Trophoblast cell (in vitro differentiated cells and primary cell): Measurements from ENCODE around the gene LRRTM4.

ENCODE experiments used
- DNase-seq, 2 donors: peaks; one replicate each; pipeline ENCODE4 v3.0.0-alpha.2; 2016
- H2AFZ ChIP-seq: 2 replicates; pipeline ENCODE4 v1.6.1; 2013; ENCODE audit warnings: low read length, moderate library complexity, mild to moderate bottlenecking; ENCODE audit not compliant: insufficient read depth, poor library complexity
- H2AK5ac ChIP-seq: 2 replicates; pipeline ENCODE4 v1.6.1; 2013; ENCODE audit warnings: mild to moderate bottlenecking, low read length
- H2BK120ac ChIP-seq: 2 replicates; pipeline ENCODE4 v1.6.1; 2013; ENCODE audit warnings: low read length, mild to moderate bottlenecking, moderate library complexity; ENCODE audit not compliant: insufficient read depth, poor library complexity
- H2BK12ac ChIP-seq: 2 replicates; pipeline ENCODE4 v1.6.1; 2013; ENCODE audit warnings: mild to moderate bottlenecking, low read length, moderate library complexity
- H2BK5ac ChIP-seq: 2 replicates; pipeline ENCODE4 v1.6.1; 2013; ENCODE audit warnings: low read length, low read depth, moderate library complexity, mild to moderate bottlenecking; ENCODE audit not compliant: poor library complexity
- H3K14ac ChIP-seq: 2 replicates; pipeline ENCODE4 v1.6.1; 2013; ENCODE audit warnings: mild to moderate bottlenecking, low read length
- H3K18ac ChIP-seq: 2 replicates; pipeline ENCODE4 v1.6.1; 2013; ENCODE audit warnings: mild to moderate bottlenecking, low read length
- H3K23ac ChIP-seq: 2 replicates; pipeline ENCODE4 v1.6.1; 2013; ENCODE audit warnings: low read length
- H3K27ac ChIP-seq: 2 replicates; pipeline ENCODE4 v1.5.1; 2013; ENCODE audit warnings: low read depth, mild to moderate bottlenecking, inconsistent platforms, low read length, moderate library complexity
- H3K27me3 ChIP-seq: 2 replicates; pipeline ENCODE4 v1.6.1; 2013; ENCODE audit warnings: inconsistent platforms, mild to moderate bottlenecking, low read length, moderate library complexity; ENCODE audit not compliant: insufficient read depth
- H3K36me3 ChIP-seq, 2 experiments: 1 replicate in 1 of 2; 2 replicates in 1 of 2; pipeline ENCODE4 v1.6.1; 2013; ENCODE audit warnings: low read length in 2 of 2, mild to moderate bottlenecking in 2 of 2, moderate library complexity in 1 of 2; ENCODE audit not compliant: insufficient read depth in 2 of 2, control insufficient read depth in 1 of 2
- H3K4ac ChIP-seq: 2 replicates; pipeline ENCODE4 v1.6.1; 2013; ENCODE audit warnings: low read depth, mild to moderate bottlenecking, low read length, moderate library complexity
- H3K4me1 ChIP-seq, 2 experiments: 1 replicate in 1 of 2; 2 replicates in 1 of 2; pipeline ENCODE4 v1.6.1; 2013; ENCODE audit warnings: low read length in 2 of 2, mild to moderate bottlenecking in 2 of 2, moderate library complexity in 1 of 2; ENCODE audit not compliant: insufficient read depth in 2 of 2, control insufficient read depth in 1 of 2
- H3K4me2 ChIP-seq: 2 replicates; pipeline ENCODE4 v1.6.1; 2013; ENCODE audit warnings: inconsistent platforms, mild to moderate bottlenecking, low read length, moderate library complexity
- H3K4me3 ChIP-seq: 2 replicates; pipeline ENCODE4 v1.5.1; 2013; ENCODE audit warnings: mild to moderate bottlenecking, low read depth, low read length, inconsistent platforms
- H3K79me1 ChIP-seq: one replicate; pipeline ENCODE4 v1.6.1; 2013; ENCODE audit warnings: low read length
- H3K79me2 ChIP-seq: 2 replicates; pipeline ENCODE4 v1.6.1; 2013; ENCODE audit warnings: low read length, mild to moderate bottlenecking; ENCODE audit not compliant: control insufficient read depth, insufficient read depth, poor library complexity
- H3K9ac ChIP-seq: 2 replicates; pipeline ENCODE4 v1.6.1; 2013; ENCODE audit warnings: mild to moderate bottlenecking, low read length
- H3K9me3 ChIP-seq: 2 replicates; pipeline ENCODE4 v1.6.1; 2013; ENCODE audit warnings: low read depth, mild to moderate bottlenecking, control low read depth, inconsistent platforms, low read length; ENCODE audit not compliant: insufficient read depth
- H4K12ac ChIP-seq: 2 replicates; pipeline ENCODE4 v1.6.1; 2013; ENCODE audit warnings: low read depth, mild to moderate bottlenecking, low read length, moderate library complexity
- H4K8ac ChIP-seq: 2 replicates; pipeline ENCODE4 v1.6.1; 2013; ENCODE audit warnings: low read depth, mild to moderate bottlenecking, low read length, moderate library complexity
- H4K91ac ChIP-seq: one replicate; pipeline ENCODE4 v1.6.1; 2013; ENCODE audit warnings: low read depth, mild to moderate bottlenecking, low read length, moderate library complexity
- WGBS: extraction: QIAGEN DNeasy Blood & Tissue Kit; methylation state at CpG from one replicate; pipeline ENCODE4 v1.1.7; 2013; ENCODE audit warnings: missing lambda C conversion rate; ENCODE audit not compliant: insufficient read length, insufficient coverage; ENCODE audit errors: extremely low coverage; 5-methylcytosine and 5-hydroxymethylcytosine counted together

Gene LRRTM4

DNA sequence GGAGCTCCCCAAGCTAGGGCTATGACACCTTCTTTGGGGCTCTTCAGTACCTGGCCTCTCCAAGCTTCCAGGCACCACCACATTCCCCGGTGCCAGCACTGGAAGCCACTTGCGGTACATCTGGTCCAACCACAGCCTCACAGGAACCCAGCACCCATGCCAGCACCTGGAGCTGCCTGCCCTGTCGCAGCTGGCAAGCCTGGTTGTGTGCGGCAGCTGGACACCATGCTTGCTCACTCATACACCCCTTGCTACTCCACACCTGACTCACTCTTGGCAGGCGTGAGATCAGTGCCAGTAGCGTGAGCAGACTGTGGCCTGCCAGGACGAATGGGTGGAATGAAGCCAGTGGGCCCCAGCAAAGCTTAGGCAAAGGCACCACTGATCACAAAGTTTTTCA, 34.0 kb downstream of the LRRTM4 start:
- no peaks in the 10 kb centered on the region for H3K79me2 ChIP-seq
- H3K9ac ChIP-seq, result no peak overlapping the region
- no peaks in the 10 kb centered on the region for H3K36me3 ChIP-seq
- H3K27me3 ChIP-seq, result no peaks in the 10 kb centered on the region
- H3K4me1 ChIP-seq, result no peaks in the 10 kb centered on the region
- no peak overlapping the region for H2AK5ac ChIP-seq
- H2BK5ac ChIP-seq, result no peak overlapping the region
- H3K79me1 ChIP-seq, result no peaks in the 10 kb centered on the region
- H2AFZ ChIP-seq, result no peak overlapping the region
- H3K4me2 ChIP-seq, result no peak overlapping the region
- H3K18ac ChIP-seq, result no peak overlapping the region
- no peak overlapping the region for H3K14ac ChIP-seq
- no peak overlapping the region for H4K91ac ChIP-seq
- no peak overlapping the region for H3K4ac ChIP-seq
- WGBS, result no CpG with 5 or more reads among the region's 7 CpGs
- no peak overlapping the region for H4K12ac ChIP-seq
- H3K4me3 ChIP-seq, result no peak overlapping the region
- H3K23ac ChIP-seq, result no peak overlapping the region
- H2BK12ac ChIP-seq, result no peak overlapping the region
- DNase-seq, result no peak
- H3K27ac ChIP-seq, result no peak overlapping the region
- H2BK120ac ChIP-seq, result no peak overlapping the region
- H4K8ac ChIP-seq, result no peak overlapping the region
- H3K9me3 ChIP-seq, result no peaks in the 10 kb centered on the region

GRCh38 chr2:77487074-77487803, 34.9 kb downstream of the LRRTM4 start:
- no peak overlapping the region for H3K27ac ChIP-seq
- no peak overlapping the region for H3K4me3 ChIP-seq
- no peak overlapping the region for H3K9ac ChIP-seq
- no peak overlapping the region for H3K4ac ChIP-seq
- H2AK5ac ChIP-seq, result no peak overlapping the region
- H3K4me1 ChIP-seq, result no peaks in the 10 kb centered on the region
- no peaks in the 10 kb centered on the region for H3K79me1 ChIP-seq
- H3K36me3 ChIP-seq, result no peaks in the 10 kb centered on the region
- no peak overlapping the region for H3K18ac ChIP-seq
- no peak overlapping the region for H3K14ac ChIP-seq
- H2AFZ ChIP-seq, result no peak overlapping the region
- H4K91ac ChIP-seq, result no peak overlapping the region
- no peaks in the 10 kb centered on the region for H3K27me3 ChIP-seq
- H2BK5ac ChIP-seq, result no peak overlapping the region
- DNase-seq, result no peak
- no peaks in the 10 kb centered on the region for H3K9me3 ChIP-seq
- no peak overlapping the region for H3K23ac ChIP-seq
- H4K12ac ChIP-seq, result no peak overlapping the region
- no peak overlapping the region for H3K4me2 ChIP-seq
- H2BK12ac ChIP-seq, result no peak overlapping the region
- H2BK120ac ChIP-seq, result no peak overlapping the region
- no peaks in the 10 kb centered on the region for H3K79me2 ChIP-seq
- H4K8ac ChIP-seq, result no peak overlapping the region
- no CpG with 5 or more reads among the region's 15 CpGs for WGBS

DNA sequence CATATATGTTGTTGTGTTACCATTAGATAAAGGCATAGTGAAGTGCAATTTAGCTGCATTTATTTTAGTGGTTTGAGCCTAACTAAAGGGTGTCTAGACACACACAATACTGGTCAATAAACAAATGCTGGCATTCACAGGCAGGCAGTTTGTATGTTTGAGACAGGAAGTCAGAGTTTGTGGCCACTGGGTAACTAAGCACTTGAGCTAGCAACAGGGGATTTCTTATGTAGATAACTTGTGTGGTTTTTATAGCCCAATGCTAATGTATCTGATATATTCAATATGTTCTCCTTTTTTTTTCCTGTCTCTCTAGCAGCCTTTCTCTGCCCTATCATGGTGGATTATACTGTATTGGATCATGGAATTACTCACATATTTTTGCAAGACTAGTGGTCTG, 38.1 kb downstream of the LRRTM4 start:
- no peak overlapping the region for H3K4me3 ChIP-seq
- H3K36me3 ChIP-seq, result no peaks in the 10 kb centered on the region
- no peaks in the 10 kb centered on the region for H3K79me2 ChIP-seq
- no peaks in the 10 kb centered on the region for H3K79me1 ChIP-seq
- no peak for DNase-seq
- no peak overlapping the region for H2BK5ac ChIP-seq
- no peak overlapping the region for H2BK120ac ChIP-seq
- H3K4me2 ChIP-seq, result no peak overlapping the region
- no peak overlapping the region for H2AK5ac ChIP-seq
- no peak overlapping the region for H3K18ac ChIP-seq
- H2BK12ac ChIP-seq, result no peak overlapping the region
- H4K8ac ChIP-seq, result no peak overlapping the region
- no peak overlapping the region for H3K23ac ChIP-seq
- H3K9me3 ChIP-seq, result no peaks in the 10 kb centered on the region
- no peak overlapping the region for H3K14ac ChIP-seq
- H3K4ac ChIP-seq, result no peak overlapping the region
- H3K4me1 ChIP-seq, result no peaks in the 10 kb centered on the region
- H3K9ac ChIP-seq, result no peak overlapping the region
- H3K27me3 ChIP-seq, result no peaks in the 10 kb centered on the region
- H4K91ac ChIP-seq, result no peak overlapping the region
- H4K12ac ChIP-seq, result no peak overlapping the region
- H3K27ac ChIP-seq, result no peak overlapping the region
- no peak overlapping the region for H2AFZ ChIP-seq

- Histone ChIP-seq H4K8ac (no peak overlapping the region), H4K12ac (no peak overlapping the region), H2BK120ac (no peak overlapping the region), H2AFZ (no peak overlapping the region), H2BK12ac (no peak overlapping the region), H3K4ac (no peak overlapping the region), H3K9ac (no peak overlapping the region), H3K18ac (no peak overlapping the region), H3K4me3 (no peak overlapping the region), H3K9me3 (no peaks in the 10 kb centered on the region), H3K14ac (no peak overlapping the region), H3K4me1 (no peaks in the 10 kb centered on the region), H3K4me2 (no peak overlapping the region), H3K36me3 (no peaks in the 10 kb centered on the region), H3K27me3 (no peaks in the 10 kb centered on the region), H4K91ac (no peak overlapping the region), H3K79me1 (no peaks in the 10 kb centered on the region), H3K27ac (no peak overlapping the region), H3K79me2 (no peaks in the 10 kb centered on the region), H3K23ac (no peak overlapping the region), H2AK5ac (no peak overlapping the region), H2BK5ac (no peak overlapping the region)
- WGBS, result no CpG with 5 or more reads among the region's 3 CpGs
- no peak for DNase-seq
These were observed 42.3 kb downstream of the LRRTM4 start for GRCh38 chr2:77479895-77480294.
